HCT116 (cell line): ENCODE data around the gene IER5L.

Experiments
- EZH2 ChIP-seq: fragments of 200-600 bp; sonication (generic); IDR thresholded peaks from 2 replicates; pipeline ENCODE4 v1.6.1; 2017; ENCODE audit warnings: antibody characterized with exemption, mixed run types
- EZH2phosphoT487 ChIP-seq: fragments of 200-600 bp; IDR thresholded peaks from 2 replicates; pipeline ENCODE4 v1.6.1; 2018; ENCODE audit warnings: antibody characterized with exemption, borderline replicate concordance
- POLR2A ChIP-seq: IDR thresholded peaks from 2 replicates; pipeline ENCODE4 v1.7.0; 2011; ENCODE audit warnings: borderline replicate concordance; ENCODE audit not compliant: insufficient read depth, insufficient read length; ENCODE audit errors: extremely low read depth
- POLR2AphosphoS5 ChIP-seq: IDR thresholded peaks from 2 replicates; pipeline ENCODE4 v1.6.1; 2011; ENCODE audit warnings: mild to moderate bottlenecking, low read depth, low read length, moderate library complexity
- TF ChIP-seq, protein P1 (sequence below): IDR thresholded peaks from 2 replicates; pipeline ENCODE4 v1.6.1; 2012; ENCODE audit warnings: low read depth
- TF ChIP-seq, protein P2 (sequence below), 3 experiments: fragments of 200-600 bp in 1 of 3; sonication (generic) in 1 of 3; IDR thresholded peaks in 2 of 3; conservative IDR thresholded peaks in 1 of 3; 2 replicates each; pipeline ENCODE4 v1.5.1; 2012 to 2017; ENCODE audit warnings: low read depth in 2 of 3, low read length in 2 of 3, antibody characterized with exemption in 1 of 3, borderline replicate concordance in 1 of 3, control low read depth in 1 of 3, mild to moderate bottlenecking in 1 of 3, mixed read lengths in 1 of 3, mixed run types in 1 of 3, moderate library complexity in 1 of 3; ENCODE audit not compliant: insufficient read depth in 1 of 3
- TF ChIP-seq, protein P3 (sequence below): IDR thresholded peaks from 2 replicates; pipeline ENCODE4 v1.6.1; 2012
- TF ChIP-seq, protein P4 (sequence below): IDR thresholded peaks from 2 replicates; pipeline ENCODE4 v1.6.1; 2012
- TF ChIP-seq, protein P5 (sequence below): IDR thresholded peaks from 2 replicates; pipeline ENCODE4 v1.6.1; 2011; ENCODE audit warnings: mild to moderate bottlenecking, low read length, moderate library complexity; ENCODE audit not compliant: insufficient replicate concordance; ENCODE audit errors: extremely low read depth

DNA sequence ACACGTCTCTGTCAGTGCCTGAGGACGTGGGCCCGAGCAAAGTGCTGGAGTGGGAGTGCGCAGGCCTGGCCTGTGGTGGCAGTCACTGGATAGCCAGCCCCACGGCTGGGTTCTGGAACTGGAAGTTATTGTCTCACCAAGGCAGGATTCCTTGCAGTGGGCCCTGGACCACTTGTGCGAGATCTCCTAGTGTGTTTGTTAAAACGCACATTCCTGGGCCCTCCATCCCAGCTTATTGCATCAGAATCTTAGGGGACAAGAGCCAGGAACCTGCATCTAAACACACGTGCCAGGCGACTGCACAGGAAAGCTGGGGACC, 40.0 kb downstream of the IER5L start:
- no peak for TF ChIP-seq EZH2phosphoT487
- no peak for TF ChIP-seq POLR2A
- TF ChIP-seq EZH2, result no peak
- TF ChIP-seq, protein P1, sequence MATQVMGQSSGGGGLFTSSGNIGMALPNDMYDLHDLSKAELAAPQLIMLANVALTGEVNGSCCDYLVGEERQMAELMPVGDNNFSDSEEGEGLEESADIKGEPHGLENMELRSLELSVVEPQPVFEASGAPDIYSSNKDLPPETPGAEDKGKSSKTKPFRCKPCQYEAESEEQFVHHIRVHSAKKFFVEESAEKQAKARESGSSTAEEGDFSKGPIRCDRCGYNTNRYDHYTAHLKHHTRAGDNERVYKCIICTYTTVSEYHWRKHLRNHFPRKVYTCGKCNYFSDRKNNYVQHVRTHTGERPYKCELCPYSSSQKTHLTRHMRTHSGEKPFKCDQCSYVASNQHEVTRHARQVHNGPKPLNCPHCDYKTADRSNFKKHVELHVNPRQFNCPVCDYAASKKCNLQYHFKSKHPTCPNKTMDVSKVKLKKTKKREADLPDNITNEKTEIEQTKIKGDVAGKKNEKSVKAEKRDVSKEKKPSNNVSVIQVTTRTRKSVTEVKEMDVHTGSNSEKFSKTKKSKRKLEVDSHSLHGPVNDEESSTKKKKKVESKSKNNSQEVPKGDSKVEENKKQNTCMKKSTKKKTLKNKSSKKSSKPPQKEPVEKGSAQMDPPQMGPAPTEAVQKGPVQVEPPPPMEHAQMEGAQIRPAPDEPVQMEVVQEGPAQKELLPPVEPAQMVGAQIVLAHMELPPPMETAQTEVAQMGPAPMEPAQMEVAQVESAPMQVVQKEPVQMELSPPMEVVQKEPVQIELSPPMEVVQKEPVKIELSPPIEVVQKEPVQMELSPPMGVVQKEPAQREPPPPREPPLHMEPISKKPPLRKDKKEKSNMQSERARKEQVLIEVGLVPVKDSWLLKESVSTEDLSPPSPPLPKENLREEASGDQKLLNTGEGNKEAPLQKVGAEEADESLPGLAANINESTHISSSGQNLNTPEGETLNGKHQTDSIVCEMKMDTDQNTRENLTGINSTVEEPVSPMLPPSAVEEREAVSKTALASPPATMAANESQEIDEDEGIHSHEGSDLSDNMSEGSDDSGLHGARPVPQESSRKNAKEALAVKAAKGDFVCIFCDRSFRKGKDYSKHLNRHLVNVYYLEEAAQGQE, result no peak
- TF ChIP-seq, protein P2, sequence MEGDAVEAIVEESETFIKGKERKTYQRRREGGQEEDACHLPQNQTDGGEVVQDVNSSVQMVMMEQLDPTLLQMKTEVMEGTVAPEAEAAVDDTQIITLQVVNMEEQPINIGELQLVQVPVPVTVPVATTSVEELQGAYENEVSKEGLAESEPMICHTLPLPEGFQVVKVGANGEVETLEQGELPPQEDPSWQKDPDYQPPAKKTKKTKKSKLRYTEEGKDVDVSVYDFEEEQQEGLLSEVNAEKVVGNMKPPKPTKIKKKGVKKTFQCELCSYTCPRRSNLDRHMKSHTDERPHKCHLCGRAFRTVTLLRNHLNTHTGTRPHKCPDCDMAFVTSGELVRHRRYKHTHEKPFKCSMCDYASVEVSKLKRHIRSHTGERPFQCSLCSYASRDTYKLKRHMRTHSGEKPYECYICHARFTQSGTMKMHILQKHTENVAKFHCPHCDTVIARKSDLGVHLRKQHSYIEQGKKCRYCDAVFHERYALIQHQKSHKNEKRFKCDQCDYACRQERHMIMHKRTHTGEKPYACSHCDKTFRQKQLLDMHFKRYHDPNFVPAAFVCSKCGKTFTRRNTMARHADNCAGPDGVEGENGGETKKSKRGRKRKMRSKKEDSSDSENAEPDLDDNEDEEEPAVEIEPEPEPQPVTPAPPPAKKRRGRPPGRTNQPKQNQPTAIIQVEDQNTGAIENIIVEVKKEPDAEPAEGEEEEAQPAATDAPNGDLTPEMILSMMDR (IDR thresholded peaks at IDR 0.05 in 2 of 3, conservative IDR thresholded peaks at IDR 0.05 in 1 of 3; ENCODE audit: borderline replicate concordance in 1 of 3, insufficient read depth in 1 of 3, low read depth in 2 of 3, low read length in 2 of 3), result no peak
- TF ChIP-seq, protein P3, sequence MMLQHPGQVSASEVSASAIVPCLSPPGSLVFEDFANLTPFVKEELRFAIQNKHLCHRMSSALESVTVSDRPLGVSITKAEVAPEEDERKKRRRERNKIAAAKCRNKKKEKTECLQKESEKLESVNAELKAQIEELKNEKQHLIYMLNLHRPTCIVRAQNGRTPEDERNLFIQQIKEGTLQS, result no peak
- TF ChIP-seq, protein P4, sequence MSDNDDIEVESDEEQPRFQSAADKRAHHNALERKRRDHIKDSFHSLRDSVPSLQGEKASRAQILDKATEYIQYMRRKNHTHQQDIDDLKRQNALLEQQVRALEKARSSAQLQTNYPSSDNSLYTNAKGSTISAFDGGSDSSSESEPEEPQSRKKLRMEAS, result no peak
- no peak for TF ChIP-seq POLR2AphosphoS5
- TF ChIP-seq, protein P5, sequence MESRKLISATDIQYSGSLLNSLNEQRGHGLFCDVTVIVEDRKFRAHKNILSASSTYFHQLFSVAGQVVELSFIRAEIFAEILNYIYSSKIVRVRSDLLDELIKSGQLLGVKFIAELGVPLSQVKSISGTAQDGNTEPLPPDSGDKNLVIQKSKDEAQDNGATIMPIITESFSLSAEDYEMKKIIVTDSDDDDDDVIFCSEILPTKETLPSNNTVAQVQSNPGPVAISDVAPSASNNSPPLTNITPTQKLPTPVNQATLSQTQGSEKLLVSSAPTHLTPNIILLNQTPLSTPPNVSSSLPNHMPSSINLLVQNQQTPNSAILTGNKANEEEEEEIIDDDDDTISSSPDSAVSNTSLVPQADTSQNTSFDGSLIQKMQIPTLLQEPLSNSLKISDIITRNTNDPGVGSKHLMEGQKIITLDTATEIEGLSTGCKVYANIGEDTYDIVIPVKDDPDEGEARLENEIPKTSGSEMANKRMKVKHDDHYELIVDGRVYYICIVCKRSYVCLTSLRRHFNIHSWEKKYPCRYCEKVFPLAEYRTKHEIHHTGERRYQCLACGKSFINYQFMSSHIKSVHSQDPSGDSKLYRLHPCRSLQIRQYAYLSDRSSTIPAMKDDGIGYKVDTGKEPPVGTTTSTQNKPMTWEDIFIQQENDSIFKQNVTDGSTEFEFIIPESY, result no peak
